ENCODE results near the gene XRRA1. TPM values are rescaled to one million over a fixed set of nuclear protein-coding genes. Genes with fewer than 3 reads are reported as not detected.
A peak's percentile ranks its signal among the peaks of the same experiment; 100 is the strongest.
"Not testable (repeated sequence)": the region's sequence is repeated elsewhere in the genome, so short reads cannot be mapped to it uniquely, and the experiment has no call there.

The XRRA1 gene
- polyA plus RNA-seq, 1 donor = 16.2 TPM

- no peak for DNase-seq
Measured at GRCh38 chr11:74837191-74837590, 111.7 kb downstream of the XRRA1 start.

GRCh38 chr11:74826901-74827300 is 122.0 kb downstream of the XRRA1 start:
- no peak for DNase-seq

- DNase-seq = not testable (repeated sequence)
Measured at GRCh38 chr11:74825596-74825995, 123.3 kb downstream of the XRRA1 start.

- DNase-seq = no peak
Measured at GRCh38 chr11:74824285-74824982, 124.5 kb downstream of the XRRA1 start.

- DNase-seq = peak; percentile 89
Measured at GRCh38 chr11:74822170-74822569, 126.7 kb downstream of the XRRA1 start.

GRCh38 chr11:74820763-74821162 is 128.1 kb downstream of the XRRA1 start:
- no peak for DNase-seq

GRCh38 chr11:74819400-74819799 is 129.5 kb downstream of the XRRA1 start:
- no peak for DNase-seq

DNA sequence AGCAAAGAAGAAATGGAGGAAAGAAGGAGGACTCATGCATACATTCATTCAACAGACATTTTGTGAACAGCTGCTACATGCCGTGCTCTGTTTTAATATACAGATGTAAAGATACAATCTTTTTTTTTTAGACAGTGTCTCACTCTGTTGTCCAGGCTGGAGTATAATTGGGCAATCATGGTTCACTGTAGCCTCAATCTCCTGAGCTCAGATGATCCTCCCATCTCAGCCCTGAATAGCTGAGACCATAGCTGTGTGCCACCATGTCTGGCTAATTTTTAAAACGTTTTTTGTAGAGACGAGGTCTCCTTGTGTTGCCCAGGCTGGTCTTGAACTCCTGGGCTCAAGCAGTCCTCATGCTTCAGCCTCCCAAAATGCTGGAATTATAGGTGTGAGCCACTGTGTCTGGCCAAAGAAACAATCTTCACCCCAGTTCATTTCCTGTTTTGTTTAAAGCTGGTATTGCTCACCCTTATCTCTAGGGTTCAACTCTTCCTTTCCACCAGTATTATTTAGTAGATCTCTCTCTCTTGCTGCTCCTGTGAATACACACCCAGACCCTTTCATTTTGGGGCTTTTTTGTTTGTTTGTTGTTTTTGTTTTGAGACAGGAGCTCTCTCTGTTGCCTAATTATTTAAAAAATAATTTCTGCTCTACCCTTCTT is 130.5 kb downstream of the XRRA1 start:
- no peak for DNase-seq

- DNase-seq = no peak
Measured at GRCh38 chr11:74816664-74817063, 132.2 kb downstream of the XRRA1 start.

DNA sequence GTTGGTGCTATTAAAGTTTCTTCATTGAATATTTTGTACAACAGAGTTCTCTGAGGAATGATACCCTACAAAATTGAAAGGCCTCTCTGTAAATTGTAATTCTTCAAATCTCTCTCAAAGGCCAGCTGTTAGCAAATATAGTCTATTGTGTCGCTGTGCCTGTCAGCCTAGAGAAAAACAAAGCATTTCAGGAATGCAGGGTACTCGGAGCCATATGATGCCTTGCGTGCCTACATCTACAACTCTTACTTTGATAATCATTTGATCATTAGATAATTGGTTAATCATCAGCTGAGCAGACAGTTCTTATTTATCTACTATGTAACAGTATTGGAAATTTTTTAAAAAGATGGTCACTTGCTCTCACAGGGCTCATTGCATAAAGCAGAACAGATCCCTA is 132.9 kb downstream of the XRRA1 start:
- no peak for DNase-seq

DNA sequence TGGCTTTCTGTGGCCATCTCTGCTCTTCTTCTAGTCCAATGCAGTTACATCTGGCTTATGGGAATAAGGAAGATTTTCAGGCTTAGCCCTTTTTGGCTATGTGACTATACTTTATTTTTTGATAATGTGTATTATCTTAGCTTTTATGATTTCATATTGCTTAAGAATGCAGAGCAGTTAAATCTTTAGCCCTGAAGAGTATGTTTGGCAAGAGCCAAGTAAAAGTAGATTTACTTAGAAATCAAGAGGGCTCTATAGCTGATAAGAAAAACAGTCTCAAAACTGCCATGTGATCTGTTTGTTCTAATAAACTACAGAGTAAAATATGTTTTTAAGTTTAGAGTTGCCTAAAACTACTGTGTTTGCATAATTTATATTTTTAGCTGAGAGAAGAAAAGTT is 139.1 kb downstream of the XRRA1 start:
- DNase-seq = no peak

DNA sequence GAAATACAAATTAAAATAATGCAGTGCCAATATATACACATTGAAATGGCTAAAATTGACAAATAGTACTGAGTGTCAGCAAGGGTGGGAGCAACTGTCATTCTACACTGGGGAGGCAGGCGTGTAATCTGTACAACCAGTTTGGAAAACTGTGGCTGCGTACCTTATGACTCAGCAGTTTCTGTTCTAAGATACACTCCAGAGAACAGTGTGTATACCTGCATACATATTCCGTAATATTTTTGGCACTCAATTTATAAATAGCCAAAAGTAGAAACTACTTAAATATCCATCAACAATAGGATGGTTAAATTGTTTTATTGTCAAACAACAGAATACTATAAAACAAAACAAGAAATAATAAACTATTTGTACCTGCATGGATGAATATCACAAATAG is 142.6 kb downstream of the XRRA1 start:
- DNase-seq = no peak

- DNase-seq = no peak
Measured at GRCh38 chr11:74791333-74792100, 157.4 kb downstream of the XRRA1 start.

Other genes with a start within 250 kb of the XRRA1 start
- gene CHRDL2, start 217.7 kb downstream of the XRRA1 start, polyA plus RNA-seq (ENCODE audit: insufficient read length) = 0.22 TPM
- 21.4 TPM for gene RNF169, start 200.2 kb downstream of the XRRA1 start, polyA plus RNA-seq (ENCODE audit: insufficient read length)
- gene SPCS2, start 175 bp upstream of the XRRA1 start, polyA plus RNA-seq (ENCODE audit: insufficient read length) = 192 TPM
- 15.6 TPM for gene NEU3, start 39.8 kb upstream of the XRRA1 start, polyA plus RNA-seq (ENCODE audit: insufficient read length)
- 0.07 TPM for gene OR2AT4, start 147.8 kb upstream of the XRRA1 start, polyA plus RNA-seq (ENCODE audit: insufficient read length)
- gene SLCO2B1, start 202.0 kb upstream of the XRRA1 start, polyA plus RNA-seq (ENCODE audit: insufficient read length) = 8.2 TPM